ENCODE measurements around the gene FAM110A. TPM values are rescaled to one million over a fixed set of nuclear protein-coding genes. Genes with fewer than 3 reads are reported as not detected.
"Not testable (repeated sequence)": the region's sequence is repeated elsewhere in the genome, so short reads cannot be mapped to it uniquely, and the experiment has no call there.

FAM110A gene
- 10.3 and 12.6 TPM in 2 replicates for total RNA-seq (2014; rRNA removed; shearing (Covaris generic))

DNA sequence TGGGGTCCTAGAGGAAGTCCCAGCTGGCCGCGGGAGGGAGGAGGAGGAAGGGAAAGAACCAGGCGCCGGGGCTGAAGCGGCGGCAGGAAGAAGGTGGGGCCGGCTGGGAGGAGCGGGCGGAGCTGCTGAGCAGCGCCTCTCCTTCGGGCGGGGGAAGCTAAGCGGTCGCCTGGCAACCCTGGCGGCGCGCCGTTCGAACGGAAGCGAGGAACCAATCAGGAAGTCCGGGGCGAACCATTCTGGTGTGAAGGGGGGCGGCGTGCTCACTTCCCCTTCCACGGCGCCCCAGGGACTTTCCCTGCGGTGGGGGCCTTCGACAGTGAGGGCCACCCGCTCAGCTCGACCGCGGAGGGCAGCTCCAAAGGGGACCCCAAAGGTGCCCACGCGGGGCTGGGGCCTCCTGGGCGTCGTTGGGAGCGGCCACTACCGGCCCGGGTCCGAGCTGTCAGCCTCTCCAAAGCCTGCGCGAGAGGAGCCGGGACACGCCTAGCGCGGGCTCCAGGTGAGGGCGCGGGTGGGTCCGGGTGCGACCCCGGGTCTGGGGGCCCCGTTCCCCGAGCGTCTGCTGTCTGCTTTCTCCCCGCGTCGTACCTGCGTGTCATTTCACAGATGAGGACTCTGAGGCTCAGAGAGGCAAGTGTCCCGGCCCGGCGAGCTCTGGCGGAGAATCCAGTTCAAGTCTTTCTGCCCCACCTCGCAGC is at the start of gene FAM110A:
TSS of gene FAM110A (plus strand) at position 266 of the 701 bp plus-strand sequence. CDS start 11,090 bp downstream, outside the sequence.
- DNase-seq (ENCODE audit: low read depth): peak; percentile 98

DNA sequence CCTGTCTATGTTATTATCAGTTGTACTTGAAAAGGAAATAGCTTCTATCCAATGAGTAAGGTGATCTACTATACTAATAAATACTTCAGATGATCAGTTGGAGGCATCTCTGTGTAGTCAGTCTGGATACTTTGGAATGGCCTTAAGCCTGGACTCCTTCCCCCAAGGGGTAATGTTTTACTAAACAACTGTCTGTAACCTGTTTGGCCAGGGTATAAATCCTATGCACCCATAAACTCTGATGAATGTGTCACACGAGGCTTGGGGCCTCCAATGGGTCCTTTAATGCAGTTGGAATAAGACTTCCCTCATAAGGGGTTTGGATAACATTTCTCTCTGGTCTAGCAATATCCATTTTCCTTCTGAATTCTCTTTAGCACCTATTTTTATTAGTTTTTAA is 45.7 kb upstream of the FAM110A start:
- no peak for DNase-seq (ENCODE audit: low read depth)

DNA sequence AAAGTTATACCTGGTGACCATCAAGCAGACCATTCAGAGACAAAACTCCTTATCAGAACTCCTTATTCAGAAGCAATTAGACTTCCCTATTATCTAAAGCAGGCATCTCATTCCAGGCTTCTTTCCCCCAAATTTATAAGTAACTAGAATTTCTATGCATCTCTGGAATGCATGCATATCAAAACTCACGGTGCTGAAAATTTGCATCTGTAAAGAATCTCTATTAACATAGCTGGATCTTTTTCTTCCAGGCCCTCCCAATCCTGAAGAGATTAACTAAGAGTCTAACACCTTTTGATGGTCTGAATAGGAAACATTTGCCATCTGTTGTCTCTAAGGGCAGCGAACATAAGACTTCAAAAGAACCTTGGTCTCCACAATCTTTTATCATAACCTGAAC is 42.5 kb upstream of the FAM110A start:
- no peak for DNase-seq (ENCODE audit: low read depth)

DNA sequence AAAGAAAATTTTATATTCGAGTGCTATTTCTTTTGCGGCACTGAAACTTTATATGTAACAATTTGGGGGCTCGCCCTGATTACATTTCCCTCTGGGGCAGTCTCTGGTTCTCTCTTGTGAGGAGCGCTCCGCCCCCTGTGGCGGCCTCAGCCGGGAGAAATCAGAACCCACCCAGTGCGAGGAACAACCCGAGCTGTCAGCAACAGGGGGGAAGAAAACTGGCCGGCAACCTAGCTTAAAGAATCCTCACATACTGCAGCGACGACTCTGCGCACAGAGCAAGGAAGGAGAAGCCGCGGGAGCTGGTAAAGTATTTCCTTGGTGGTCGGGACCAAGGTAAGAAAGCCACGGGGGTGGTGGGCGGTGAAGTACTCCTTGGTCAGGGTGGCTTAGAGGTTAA is 41.3 kb upstream of the FAM110A start:
- DNase-seq (ENCODE audit: low read depth): no peak

- DNase-seq (ENCODE audit: low read depth): no peak
These were observed 36.6 kb upstream of the FAM110A start for GRCh38 chr20:796921-797320.

GRCh38 chr20:798746-799145 is 34.8 kb upstream of the FAM110A start:
- not testable (repeated sequence) for DNase-seq (ENCODE audit: low read depth)

DNA sequence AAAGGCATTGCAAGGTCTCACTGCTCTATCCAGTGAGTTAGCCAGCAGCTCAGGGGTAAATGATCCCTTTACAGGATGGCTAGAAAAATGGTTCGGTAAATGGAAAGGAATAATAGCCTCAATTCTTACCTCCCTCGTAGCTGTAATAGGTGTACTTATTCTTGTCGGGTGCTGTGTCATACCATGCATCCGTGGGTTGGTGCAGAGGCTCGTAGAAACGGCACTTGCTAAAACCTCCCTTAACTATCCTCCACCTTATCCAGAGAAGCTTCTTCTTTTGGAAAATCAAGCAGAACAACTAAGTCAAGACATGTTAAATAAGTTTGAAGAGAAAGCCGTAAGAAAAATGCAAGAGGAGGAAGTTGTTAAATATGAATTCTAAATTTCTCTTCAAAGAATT is 33.5 kb upstream of the FAM110A start:
- not testable (repeated sequence) for DNase-seq (ENCODE audit: low read depth)

DNA sequence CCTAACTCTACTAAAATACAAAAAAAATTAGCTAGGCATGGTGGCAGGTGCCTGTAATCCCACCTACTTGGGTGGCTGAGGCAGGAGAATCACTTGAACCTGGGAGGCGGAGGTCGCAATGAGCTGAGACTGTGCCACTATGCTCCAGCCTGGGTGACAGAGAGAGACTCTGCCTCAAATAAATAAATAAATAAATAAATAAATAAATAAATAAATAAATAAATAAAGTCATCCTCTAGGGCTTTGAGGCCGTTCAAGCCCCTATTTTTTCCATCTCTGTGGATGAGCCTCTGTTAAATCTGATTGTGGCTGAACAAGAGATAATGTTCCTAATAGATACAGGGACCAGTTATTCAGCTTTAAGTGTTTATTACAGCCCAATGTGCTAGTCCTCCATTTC is 31.8 kb upstream of the FAM110A start:
- DNase-seq (ENCODE audit: low read depth): no peak

DNA sequence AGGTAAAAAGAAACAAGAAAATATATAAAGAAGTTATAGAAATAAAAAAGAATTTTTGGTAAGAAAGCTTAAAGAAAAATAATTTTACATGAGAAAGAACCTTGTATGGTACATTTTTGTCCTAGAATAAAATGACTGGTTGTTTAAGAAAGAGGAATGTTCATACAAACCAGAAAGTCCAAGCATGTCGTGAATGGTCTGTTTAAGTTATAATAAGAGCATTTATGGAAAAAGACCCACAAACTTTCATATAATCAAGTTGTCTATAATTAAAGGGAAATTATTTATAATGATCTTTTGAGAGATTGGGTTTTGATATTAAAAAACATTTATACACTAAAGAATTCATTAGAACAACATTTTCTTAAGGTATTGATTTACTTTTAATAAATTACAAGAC is 27.8 kb upstream of the FAM110A start:
- peak; percentile 35 for DNase-seq (ENCODE audit: low read depth)

GRCh38 chr20:811776-812434 is 21.6 kb upstream of the FAM110A start:
- not testable (repeated sequence) for DNase-seq (ENCODE audit: low read depth)

GRCh38 chr20:812435-812814 is 21.1 kb upstream of the FAM110A start:
- DNase-seq (ENCODE audit: low read depth): not testable (repeated sequence)

GRCh38 chr20:813390-813789 is 20.1 kb upstream of the FAM110A start:
- DNase-seq (ENCODE audit: low read depth): no peak

DNA sequence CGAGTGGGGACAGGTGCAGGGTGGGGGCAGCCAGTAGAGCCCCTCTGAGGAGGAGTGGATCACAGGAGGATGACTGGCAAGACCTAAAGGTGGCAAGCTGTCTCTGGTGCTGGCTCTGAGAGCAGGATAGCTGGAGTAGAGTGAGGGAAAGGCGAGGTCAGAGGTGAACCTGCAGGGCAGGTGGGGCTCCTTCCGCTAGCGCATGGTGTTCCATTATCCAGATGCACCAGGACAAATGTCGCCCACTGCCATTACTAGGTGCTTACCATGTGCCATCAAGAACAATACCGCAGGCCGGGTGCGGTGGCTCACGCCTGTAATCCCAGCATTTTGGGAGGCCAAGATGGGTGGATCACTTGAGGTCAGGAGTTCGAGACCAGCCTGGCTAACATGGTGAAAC is 18.3 kb upstream of the FAM110A start:
- no peak for DNase-seq (ENCODE audit: low read depth)

GRCh38 chr20:815914-816606 is 17.5 kb upstream of the FAM110A start:
- DNase-seq (ENCODE audit: low read depth): peak; percentile 66

DNA sequence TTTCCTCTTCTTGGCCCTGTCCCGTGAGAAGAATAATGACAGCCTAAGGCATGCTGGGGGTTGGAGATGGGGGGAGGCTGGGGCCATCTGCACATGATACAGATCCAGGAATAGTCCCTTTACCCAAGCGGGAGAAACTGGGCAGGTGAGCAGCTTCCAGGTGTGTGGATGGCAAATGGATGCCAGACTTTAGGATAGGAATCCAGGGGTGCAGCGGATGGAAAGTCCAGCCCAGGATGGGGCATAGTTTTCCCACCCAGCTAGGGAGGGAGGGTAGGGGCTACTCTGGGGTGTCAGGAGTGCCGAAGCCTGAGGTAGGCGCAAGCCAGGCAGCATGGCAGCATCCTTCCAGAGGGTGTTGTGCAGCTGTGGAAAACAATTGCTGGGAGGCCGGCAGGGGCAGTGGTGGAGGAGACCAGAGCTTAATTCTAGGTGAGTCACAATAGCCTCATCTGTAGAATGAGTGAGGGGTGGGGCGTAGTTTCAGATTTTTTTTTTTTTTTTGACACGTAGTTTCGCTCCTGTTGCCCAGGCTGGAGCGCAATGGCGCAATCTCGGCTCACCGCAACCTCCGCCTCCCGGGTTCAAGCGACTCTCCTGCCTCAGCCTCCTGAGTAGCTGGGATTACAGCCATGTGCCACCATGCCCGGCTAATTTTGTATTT is 15.4 kb upstream of the FAM110A start:
- peak; percentile 63 for DNase-seq (ENCODE audit: low read depth)

DNA sequence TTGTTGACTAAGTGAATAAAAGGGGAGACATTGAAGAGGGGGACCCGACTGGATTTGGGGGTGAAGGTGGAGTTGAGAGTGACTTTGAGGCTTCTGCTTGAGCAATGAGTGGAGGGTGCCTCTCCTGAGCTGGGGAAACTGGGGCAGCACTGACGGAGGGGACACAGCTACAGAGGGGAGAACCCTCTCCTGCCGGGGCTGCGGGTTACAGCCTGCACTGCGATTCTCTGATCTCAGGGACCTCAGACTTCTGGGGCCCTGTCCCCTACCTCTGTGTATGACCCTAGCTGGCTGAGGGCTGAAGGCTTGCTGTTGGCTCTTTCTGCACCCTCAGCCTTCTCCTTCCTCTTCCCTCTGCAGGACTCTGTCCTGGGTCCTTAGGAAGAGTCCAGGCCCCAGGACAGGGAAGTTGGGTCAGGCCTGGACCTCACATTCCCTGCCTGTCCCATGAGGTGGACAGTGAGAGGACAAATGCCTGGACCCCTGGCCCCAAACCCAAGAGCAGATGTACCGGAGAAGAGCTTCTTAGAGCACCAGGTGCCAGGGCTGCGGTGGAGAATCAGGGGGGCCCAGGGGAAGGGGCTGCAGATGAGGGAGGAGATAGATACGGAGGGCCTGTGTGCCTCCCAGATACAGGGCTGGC is 13.7 kb upstream of the FAM110A start:
- DNase-seq (ENCODE audit: low read depth): no peak

- no peak for DNase-seq (ENCODE audit: low read depth)
These were observed 13.1 kb upstream of the FAM110A start for GRCh38 chr20:820323-820953.

DNA sequence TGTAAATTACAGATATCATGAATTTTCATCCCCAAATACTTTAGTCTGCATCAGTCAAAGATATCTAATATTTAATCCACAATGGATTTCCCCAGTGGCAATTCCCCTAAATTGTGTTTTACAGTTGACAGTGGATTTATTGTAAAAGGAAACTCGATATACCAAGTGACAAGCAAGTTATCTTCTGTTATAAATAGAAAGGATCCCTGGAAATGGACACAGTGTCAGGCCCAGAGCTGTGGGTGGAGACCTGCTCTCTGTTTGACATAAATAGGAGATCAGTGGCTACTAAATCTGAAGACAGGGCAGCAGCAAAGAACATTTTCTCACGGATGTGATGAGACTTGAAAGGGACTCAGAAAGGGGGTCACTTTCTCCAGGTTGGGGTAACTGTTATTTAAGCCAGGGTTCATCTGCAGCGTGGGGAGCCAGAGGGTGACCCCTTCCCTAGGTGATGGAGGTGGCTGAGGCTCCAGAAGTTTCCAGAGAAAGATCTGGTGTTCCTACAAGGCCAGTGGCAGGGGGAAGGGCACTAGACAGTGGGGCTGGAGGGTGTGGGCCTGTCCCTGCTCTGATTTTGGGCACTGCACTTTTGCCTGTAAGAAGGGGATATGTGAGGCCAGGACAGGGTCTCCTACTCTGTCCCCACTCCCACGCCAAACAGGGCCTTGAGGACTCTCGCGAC is 12.3 kb upstream of the FAM110A start:
- DNase-seq (ENCODE audit: low read depth): no peak

GRCh38 chr20:821731-822065 is 11.8 kb upstream of the FAM110A start:
- DNase-seq (ENCODE audit: low read depth): no peak

GRCh38 chr20:822651-823573 is 10.6 kb upstream of the FAM110A start:
- DNase-seq (ENCODE audit: low read depth): no peak

Data from RPMI7951 (cell line).